Keratinocyte (primary cell): Measurements from ENCODE around the gene NETO2. TPM values are rescaled to one million over a fixed set of nuclear protein-coding genes. Genes with fewer than 3 reads are reported as not detected.

Experiments used
- DNase-seq: peaks from one replicate; pipeline ENCODE4 v3.0.0-alpha.2; 2011; ENCODE audit warnings: low read depth, missing footprints, low spot score
- FAIRE-seq: peaks from 2 replicates; lab custom pipeline; 2011; peaks lifted over from hg19 to GRCh38; lab: Jason Lieb, UNC
- H2AFZ ChIP-seq: 2 replicates; pipeline ENCODE4 v1.6.0; 2012; ENCODE audit warnings: low read length, control low read depth, inconsistent platforms; ENCODE audit not compliant: control insufficient read depth
- H3K27ac ChIP-seq: 2 replicates; pipeline ENCODE4 v1.5.1; 2011; ENCODE audit warnings: low read length; ENCODE audit not compliant: control insufficient read depth, insufficient read depth
- H3K27me3 ChIP-seq: 3 replicates; pipeline ENCODE4 v1.6.0; 2011; ENCODE audit warnings: low read length; ENCODE audit not compliant: control insufficient read depth, insufficient read depth; ENCODE audit errors: extremely low read depth
- H3K36me3 ChIP-seq, 2 experiments: 2 replicates in 1 of 2; 3 replicates in 1 of 2; pipeline ENCODE4 v1.5.1; 2011; ENCODE audit warnings: low read length in 2 of 2, mild to moderate bottlenecking in 1 of 2; ENCODE audit not compliant: control insufficient read depth in 2 of 2, insufficient read depth in 2 of 2; ENCODE audit errors: extremely low read depth in 1 of 2
- H3K4me1 ChIP-seq: 3 replicates; pipeline ENCODE4 v1.5.1; 2011; ENCODE audit warnings: low read length; ENCODE audit not compliant: control insufficient read depth, insufficient read depth; ENCODE audit errors: extremely low read depth
- H3K4me2 ChIP-seq: 3 replicates; pipeline ENCODE4 v1.6.0; 2011; ENCODE audit warnings: low read depth, low read length; ENCODE audit not compliant: control insufficient read depth, insufficient read depth; ENCODE audit errors: extremely low read depth
- H3K4me3 ChIP-seq, 3 experiments: fragments of 200-600 bp in 1 of 3; sonication (generic) in 1 of 3; 2 replicates in 2 of 3; 3 replicates in 1 of 3; pipeline ENCODE4 v1.5.1; 2011 to 2016; ENCODE audit warnings: low read length in 3 of 3, mild to moderate bottlenecking in 3 of 3, control low read depth in 2 of 3, inconsistent platforms in 1 of 3, low read depth in 1 of 3, mixed read lengths in 1 of 3, mixed run types in 1 of 3, moderate library complexity in 1 of 3; ENCODE audit not compliant: control insufficient read depth in 2 of 3, insufficient read depth in 2 of 3; ENCODE audit errors: extremely low read depth in 1 of 3
- H3K79me2 ChIP-seq: 2 replicates; pipeline ENCODE4 v1.6.0; 2012; ENCODE audit warnings: low read length; ENCODE audit not compliant: control insufficient read depth, insufficient read depth
- H3K9ac ChIP-seq: 3 replicates; pipeline ENCODE4 v1.6.0; 2011; ENCODE audit warnings: low read length; ENCODE audit not compliant: control insufficient read depth, insufficient read depth; ENCODE audit errors: extremely low read depth
- H3K9me1 ChIP-seq: 3 replicates; pipeline ENCODE4 v1.6.0; 2011; ENCODE audit warnings: low read length; ENCODE audit not compliant: control insufficient read depth, insufficient read depth; ENCODE audit errors: extremely low read depth
- H3K9me3 ChIP-seq: 2 replicates; pipeline ENCODE4 v1.5.1; 2012; ENCODE audit warnings: low read depth, low read length; ENCODE audit not compliant: control insufficient read depth
- H4K20me1 ChIP-seq: 3 replicates; pipeline ENCODE4 v1.6.0; 2011; ENCODE audit warnings: low read length; ENCODE audit not compliant: control insufficient read depth, insufficient read depth; ENCODE audit errors: extremely low read depth
- CTCF ChIP-seq, 3 experiments: IDR thresholded peaks in 1 of 3; conservative IDR thresholded peaks in 1 of 3; optimal IDR thresholded peaks in 1 of 3; 2 replicates in 2 of 3; 3 replicates in 1 of 3; pipeline versions ENCODE3 to v1.5.1; 2011; ENCODE audit warnings: low read length in 3 of 3, mild to moderate bottlenecking in 3 of 3, moderate library complexity in 2 of 3, control low read depth in 1 of 3, inconsistent platforms in 1 of 3; ENCODE audit not compliant: insufficient read depth in 2 of 3; ENCODE audit errors: extremely low read depth in 1 of 3
- EZH2 ChIP-seq: IDR thresholded peaks from one replicate; pipeline ENCODE4 v1.6.1; 2012; ENCODE audit warnings: inconsistent platforms, mild to moderate bottlenecking, low read length, moderate library complexity
- dilution Hi-C: fragments of 300-500 bp; cut with MboI; formaldehyde crosslinking; loops from one replicate; pipeline ENCODE4 v1.7.0; 2020; ENCODE audit warnings: low sequenced_read_pairs; ENCODE audit not compliant: extremely low pct_ligation_motif_present
- polyA plus RNA-seq, 5 experiments: library from polyadenylated mRNA; depleted of rRNA in 3 of 5; stranded (reverse) in 3 of 5; stranded (forward) in 1 of 5; unstranded in 1 of 5; fragments of >200 nt; gene quantifications; 1 replicate in 1 of 5; 2 replicates in 3 of 5; 3 replicates in 1 of 5; pipeline versions ENCODE4 v1.2.1 to v1.2.3, GENCODE V29; 2011 to 2012; ENCODE audit warnings: missing spikeins in 2 of 5, low read depth in 1 of 5, low replicate concordance in 1 of 5

NETO2 gene
- polyA plus RNA-seq, 1 donor (not counting 4 experiments of a cell fraction or from before 2014, with no cell fraction given) = 74.4 TPM

GRCh38 chr16:47096297-47096696 lies 47.4 kb downstream of the NETO2 start:
- no peaks in the 10 kb centered on the region for H3K27me3 ChIP-seq
- no peak for FAIRE-seq
- no peaks in the 10 kb centered on the region for H3K79me2 ChIP-seq
- TF ChIP-seq CTCF (optimal IDR thresholded peaks at IDR 0.05 in 1 of 3, IDR thresholded peaks at IDR 0.05 in 1 of 3, conservative IDR thresholded peaks at IDR 0.05 in 1 of 3; ENCODE audit: extremely low read depth in 1 of 3, insufficient read depth in 2 of 3, low read length in 3 of 3) = no peak
- no peak for TF ChIP-seq EZH2
- peaks cover 0 to 3% of the 10 kb centered on the region in 2 experiments for H3K36me3 ChIP-seq
- no peaks in the 10 kb centered on the region for H4K20me1 ChIP-seq
- DNase-seq = no peak
- no peak overlapping the region for H3K4me3 ChIP-seq
- no peaks in the 10 kb centered on the region for H3K9me1 ChIP-seq
- dilution Hi-C loops = no loop called here
- no peaks in the 10 kb centered on the region for H3K4me1 ChIP-seq
- no peak overlapping the region for H3K4me2 ChIP-seq
- no peaks in the 10 kb centered on the region for H3K9me3 ChIP-seq
- H3K9ac ChIP-seq = no peak overlapping the region
- no peak overlapping the region for H2AFZ ChIP-seq
- H3K27ac ChIP-seq = no peak overlapping the region

- no peaks in the 10 kb centered on the region for H3K9me1 ChIP-seq
Observed at GRCh38 chr16:47084198-47084597, 59.5 kb downstream of the NETO2 start.

More at GRCh38 chr16:47084198-47084597, 59.5 kb downstream of the NETO2 start:
- Histone ChIP-seq H3K4me1 (no peaks in the 10 kb centered on the region), H3K36me3 (peaks cover 0 to 11% of the 10 kb centered on the region in 2 experiments), H3K79me2 (no peaks in the 10 kb centered on the region), H3K4me2 (no peak overlapping the region), H3K27me3 (no peaks in the 10 kb centered on the region), H3K4me3 (no peak overlapping the region), H2AFZ (no peak overlapping the region), H3K9me3 (no peaks in the 10 kb centered on the region), H4K20me1 (no peaks in the 10 kb centered on the region), H3K9ac (no peak overlapping the region), H3K27ac (no peak overlapping the region)
- TF ChIP-seq CTCF (optimal IDR thresholded peaks at IDR 0.05 in 1 of 3, IDR thresholded peaks at IDR 0.05 in 1 of 3, conservative IDR thresholded peaks at IDR 0.05 in 1 of 3; ENCODE audit: extremely low read depth in 1 of 3, insufficient read depth in 2 of 3, low read length in 3 of 3) (no peak), EZH2 (no peak)
- dilution Hi-C loops = no loop called here
- FAIRE-seq (no peak), DNase-seq (no peak)
